Measurements from ENCODE around the gene DNASE2.
A peak's percentile ranks its signal among the peaks of the same experiment; 100 is the strongest.
"Not testable (repeated sequence)": the region's sequence is repeated elsewhere in the genome, so short reads cannot be mapped to it uniquely, and the experiment has no call there.

The DNASE2 gene

DNA sequence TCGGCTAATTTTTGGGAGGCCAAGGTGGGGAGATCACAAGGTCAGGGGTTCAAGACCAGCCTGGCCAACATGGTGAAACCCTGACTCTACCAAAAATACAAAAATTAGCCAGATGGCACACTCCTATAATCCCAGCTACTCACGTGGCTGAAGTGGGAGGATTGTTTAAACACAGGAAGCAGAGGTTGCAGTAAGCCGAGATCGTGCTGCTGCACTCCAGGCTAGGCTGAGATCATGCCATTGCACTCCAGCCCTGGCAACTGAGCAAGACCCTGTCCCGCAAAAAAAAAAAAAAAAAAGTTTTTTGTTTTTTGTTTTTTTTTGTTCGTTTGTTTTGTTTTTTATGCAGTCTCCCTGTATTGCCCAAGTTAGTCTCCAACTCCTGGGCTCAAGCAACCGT, 21.7 kb downstream of the DNASE2 start:
- DNase-seq: no peak

DNA sequence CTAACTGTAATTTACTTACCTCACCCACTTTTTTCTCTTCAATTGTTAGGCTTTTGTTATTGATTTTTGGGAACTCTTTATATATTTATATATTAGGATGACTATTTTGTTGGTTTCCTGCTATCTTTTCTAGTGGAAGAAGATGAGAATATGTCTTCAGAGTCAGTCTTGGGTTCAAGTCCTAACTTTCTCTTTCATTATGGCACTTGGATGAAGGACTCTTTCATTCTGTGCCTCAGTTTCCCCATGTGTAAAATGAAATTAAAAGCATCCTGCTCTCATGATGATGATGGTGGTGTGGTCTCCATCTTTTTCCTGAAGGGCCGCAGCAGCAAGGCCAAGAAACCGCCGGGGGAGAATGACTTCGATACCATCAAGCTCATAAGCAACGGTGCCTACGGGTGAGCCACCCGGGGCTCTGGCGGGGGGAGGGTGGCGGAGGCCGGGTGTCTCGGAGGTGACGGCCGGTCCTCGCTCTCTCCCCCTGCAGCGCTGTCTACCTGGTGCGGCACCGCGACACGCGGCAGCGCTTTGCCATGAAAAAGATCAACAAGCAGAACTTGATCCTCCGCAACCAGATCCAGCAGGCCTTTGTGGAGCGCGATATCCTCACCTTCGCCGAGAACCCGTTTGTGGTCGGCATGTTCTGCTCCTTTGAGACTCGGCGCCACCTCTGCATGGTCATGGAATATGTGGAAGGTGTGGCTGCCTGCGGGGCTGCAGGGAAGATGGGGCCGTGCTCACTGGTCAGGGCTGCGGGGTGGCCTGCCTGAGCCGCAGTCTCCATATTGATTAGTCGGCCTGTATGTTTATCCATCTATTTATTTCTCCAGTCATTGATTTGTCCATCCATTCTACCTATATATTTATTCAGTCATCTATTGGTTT, 23.0 kb downstream of the DNASE2 start:
- no peak for DNase-seq

DNA sequence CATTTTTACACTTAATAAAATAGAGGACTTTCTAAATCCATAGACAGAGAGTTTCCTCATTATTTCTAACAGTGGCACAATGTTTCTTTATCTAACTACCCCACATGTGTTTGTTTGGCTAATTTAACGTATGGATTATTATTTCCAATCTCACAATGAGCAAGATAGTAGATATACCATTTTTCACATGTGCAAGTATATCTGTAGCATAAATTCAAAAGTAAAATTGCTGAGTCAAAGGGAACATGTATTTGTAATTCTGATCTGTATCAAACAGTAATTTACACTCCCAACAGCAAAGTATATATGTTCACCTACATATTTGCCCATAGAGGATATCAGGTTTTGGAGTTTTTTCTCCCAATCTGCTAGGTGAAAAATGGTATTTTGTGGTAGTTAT, 24.6 kb downstream of the DNASE2 start:
- peak; percentile 63 for DNase-seq

DNA sequence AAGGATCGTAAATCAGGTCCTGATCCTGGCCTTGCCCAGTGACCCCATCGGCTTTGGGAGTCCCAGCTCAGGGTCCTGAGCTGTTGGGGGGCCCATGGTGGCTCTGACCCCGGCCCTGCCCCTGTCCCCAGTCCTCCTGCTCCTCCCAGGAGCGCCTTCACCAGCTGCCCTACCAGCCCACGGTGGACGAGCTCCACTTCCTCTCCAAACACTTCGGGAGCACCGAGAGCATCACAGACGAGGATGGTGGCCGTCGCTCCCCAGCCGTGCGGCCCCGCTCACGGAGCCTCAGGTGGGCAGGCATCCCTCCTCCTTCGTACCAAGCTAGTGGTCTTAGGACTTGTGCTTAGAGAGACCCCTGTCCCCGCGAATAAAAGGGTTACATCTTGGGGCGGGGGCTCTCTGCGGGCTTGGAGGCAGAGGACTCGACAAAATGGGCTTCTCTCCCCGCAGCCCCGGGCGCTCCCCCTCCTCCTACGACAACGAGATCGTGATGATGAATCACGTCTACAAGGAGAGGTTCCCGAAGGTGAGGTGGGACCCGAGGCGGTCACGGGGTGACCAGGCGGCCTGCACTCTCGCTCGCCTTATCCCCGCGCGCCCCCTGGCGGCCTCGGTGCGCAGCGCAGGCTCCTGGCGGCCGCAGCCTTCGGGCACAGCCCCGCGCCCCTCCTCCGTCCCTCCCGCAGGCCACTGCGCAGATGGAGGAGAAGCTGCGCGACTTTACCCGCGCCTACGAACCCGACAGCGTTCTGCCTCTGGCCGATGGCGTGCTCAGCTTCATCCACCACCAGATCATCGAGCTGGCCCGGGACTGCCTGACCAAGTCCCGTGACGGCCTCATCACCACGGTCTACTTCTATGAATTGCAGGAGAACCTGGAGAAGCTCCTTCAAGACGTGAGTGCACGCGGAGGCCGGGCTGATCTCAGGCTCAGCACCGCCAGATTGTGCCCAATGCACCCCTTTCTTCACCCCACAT, 33.8 kb downstream of the DNASE2 start:
- peak; percentile 89 for DNase-seq

DNA sequence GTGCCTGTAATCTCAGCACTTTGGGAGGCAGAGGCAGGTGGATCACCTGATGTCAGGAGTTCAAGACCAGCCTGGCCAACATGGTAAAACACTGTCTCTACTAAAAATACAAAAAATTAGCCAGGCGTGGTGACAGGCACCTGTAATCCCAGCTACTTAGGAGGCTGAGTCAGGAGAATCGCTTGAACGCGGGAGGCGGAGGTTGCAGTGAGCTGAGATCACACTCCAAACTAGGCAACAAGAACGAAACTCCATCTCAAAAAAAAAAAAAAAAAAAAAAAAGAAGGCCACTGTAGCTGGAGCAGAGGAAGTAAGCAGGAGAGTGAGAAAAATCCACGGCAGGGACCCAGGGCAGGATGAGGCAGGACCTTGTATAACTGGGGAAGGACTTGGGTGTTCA, 34.6 kb downstream of the DNASE2 start:
- DNase-seq: not testable (repeated sequence)

DNA sequence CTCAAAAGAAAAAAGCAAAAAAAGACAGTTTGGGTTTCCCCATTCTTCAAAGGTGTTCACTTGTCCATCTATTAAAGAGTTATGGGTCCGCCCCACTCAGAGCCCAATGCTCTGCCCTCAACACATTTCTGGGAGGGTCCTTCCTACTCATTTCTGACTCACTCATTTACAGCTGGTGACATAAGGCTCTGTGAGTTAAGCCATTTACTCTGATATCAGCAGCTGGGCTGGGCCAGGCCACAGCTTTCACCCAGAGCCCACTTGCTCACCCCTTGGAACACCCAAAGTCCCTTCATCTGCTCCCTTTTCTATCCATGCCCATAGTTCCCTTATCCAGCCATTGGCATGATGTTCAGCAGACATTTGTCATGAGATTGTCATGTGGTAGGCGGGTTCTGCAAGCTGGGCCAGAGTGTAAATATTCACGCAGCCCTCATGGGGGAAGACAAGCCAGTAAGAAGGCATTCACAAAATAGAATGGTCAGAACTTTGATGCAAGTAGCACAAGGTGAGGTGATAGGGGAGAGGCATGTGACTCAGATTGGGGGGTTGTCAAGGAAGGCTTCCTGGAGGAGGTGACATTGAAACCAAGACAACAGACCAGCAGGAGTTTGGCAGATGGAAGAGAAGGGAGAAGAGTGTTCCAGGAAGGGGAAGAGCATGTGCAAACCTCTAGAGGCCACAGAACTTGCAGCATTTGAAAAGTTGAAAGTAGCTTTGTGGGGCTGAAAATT, 37.1 kb downstream of the DNASE2 start:
- DNase-seq: no peak

DNA sequence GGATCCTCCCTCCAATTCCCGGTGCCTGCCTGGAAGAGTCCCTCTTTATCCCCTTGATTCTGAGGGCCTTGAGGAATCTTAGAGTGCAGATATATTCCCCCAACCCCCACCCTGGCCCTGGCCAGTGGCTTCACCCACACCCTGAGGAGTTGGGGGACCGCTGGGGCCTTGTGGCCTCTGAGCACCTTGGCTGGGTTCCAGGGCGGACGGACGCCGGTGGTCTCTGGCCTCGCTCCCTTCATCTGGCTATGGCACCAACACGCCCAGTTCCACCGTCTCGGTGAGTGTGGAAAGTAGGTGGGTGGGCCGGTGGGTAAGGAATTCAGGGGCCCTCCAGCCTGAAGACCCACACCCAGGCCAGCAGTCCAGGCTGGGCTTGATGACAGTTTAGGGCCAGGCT, 37.9 kb downstream of the DNASE2 start:
- no peak for DNase-seq

DNA sequence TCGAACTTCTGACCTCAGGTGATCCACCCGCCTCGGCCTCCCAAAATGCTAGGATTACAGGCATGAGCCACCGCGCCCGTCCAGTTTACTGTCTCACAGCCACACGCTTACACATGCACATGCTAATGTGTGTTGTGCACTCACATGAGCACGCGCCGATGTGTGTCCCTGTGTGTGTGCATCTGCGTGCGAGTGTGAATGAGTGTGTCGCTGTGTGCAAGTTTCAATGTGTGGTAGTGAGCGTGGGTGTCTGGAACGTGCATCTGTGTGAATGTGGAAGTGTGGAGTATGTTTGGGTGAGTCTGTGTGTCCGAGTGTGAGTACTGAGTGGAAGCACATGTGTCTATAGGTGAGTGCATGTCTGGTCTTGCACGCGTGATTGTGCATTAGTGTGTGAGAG, 38.7 kb downstream of the DNASE2 start:
- no peak for DNase-seq

DNA sequence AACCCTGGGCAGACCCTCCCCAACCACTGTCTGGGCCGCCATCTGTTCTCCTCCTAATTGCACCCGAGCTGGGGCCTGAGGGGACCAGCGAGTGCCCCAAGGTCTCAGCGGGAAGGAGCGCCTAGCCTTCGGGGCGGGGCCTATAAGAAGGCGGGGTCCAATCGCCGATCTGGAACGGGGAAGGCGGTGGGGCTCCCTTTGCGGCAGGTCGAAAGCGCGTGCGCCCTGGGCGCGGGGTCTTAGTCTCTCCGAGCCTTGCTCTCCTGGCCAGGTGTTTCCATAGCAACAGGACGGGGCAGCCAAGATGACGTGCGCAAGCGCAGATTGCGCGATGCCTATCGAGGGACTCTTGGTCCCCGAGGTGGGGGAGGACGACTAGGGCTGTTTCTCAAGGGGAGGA, 40.2 kb downstream of the DNASE2 start:
- peak; percentile 72 for DNase-seq

DNA sequence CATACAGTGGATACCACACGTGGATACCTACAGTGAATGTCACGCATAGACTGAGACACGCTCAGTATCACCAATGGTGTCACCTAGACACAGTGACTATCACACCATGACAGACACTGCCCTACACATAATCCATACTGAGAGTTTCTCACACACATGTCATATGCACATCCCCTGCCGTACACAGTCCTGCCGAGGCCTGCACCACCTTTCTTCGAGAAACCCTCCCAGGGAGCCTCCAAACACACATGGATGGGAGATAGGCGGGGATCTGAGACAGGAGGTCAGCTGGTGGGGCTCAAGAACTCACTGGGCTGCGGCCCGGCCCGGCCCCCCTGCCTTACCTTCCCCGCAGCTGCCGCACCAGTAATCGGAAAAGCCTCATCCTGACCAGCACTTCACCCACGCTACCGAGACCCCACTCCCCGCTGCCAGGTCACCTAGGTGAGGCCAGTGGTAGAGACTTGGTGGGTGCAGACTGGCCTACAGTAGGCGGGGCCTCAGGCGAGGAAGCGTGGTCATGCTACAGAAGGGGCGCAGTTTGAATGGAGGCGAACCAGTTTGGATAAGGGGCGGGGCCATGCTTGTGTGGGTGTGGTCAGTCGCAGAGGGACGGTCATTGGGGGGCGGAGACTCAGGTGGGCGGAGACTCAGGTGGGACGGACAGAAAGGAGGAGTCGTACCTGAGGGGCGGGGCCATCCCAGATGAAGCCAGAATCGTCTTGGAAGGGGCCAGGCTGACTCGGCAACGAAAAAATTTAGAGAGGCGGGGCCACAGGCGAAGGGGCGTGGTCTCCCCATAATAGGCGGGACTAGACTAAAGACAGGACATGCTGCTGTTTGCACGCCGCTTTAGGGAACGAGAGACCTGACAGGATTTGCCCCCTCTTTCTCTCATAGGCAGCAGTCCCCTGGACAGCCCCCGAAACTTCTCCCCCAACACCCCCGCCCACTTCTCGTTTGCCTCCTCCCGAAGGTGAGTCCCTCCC, 40.9 kb downstream of the DNASE2 start:
- DNase-seq: peak; percentile 93

DNA sequence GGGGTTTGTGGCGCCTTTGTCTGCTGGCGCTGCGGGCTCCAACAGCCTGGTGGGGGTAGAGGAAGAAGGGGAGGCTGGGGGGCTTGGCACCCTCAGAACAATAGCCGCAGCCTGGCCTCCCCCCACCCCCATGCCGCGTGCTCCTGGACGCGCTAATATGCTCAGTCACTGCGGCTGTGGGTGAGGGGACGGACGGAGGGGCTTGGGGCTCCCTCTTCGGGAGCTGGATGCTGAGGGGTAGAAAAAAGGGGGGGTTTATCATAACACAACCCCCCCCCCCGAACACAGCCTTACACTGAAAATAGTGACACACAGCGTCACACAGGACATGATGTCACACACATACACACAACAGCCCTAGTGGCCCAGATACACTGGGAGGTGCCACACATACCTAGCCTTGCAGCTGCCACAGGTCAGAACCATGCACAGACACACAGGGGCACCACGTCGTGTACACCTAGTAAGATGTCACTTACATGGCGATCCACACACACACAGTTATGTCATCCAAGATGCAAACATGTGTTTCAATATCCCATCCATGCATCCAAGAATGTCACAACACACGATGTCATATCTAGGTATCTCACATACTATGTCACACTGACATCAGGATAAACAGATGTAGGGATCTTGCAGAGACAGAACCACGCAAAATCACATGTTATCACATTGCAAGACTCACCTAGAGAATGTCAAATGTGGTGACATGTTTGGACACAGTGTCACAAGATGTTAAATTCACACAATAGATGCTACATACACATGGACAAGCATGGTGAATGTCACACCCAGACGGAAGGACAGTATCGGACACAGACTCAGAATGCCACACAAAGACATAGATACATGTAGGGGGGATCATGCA, 42.1 kb downstream of the DNASE2 start:
- peak; percentile 45 for DNase-seq

DNA sequence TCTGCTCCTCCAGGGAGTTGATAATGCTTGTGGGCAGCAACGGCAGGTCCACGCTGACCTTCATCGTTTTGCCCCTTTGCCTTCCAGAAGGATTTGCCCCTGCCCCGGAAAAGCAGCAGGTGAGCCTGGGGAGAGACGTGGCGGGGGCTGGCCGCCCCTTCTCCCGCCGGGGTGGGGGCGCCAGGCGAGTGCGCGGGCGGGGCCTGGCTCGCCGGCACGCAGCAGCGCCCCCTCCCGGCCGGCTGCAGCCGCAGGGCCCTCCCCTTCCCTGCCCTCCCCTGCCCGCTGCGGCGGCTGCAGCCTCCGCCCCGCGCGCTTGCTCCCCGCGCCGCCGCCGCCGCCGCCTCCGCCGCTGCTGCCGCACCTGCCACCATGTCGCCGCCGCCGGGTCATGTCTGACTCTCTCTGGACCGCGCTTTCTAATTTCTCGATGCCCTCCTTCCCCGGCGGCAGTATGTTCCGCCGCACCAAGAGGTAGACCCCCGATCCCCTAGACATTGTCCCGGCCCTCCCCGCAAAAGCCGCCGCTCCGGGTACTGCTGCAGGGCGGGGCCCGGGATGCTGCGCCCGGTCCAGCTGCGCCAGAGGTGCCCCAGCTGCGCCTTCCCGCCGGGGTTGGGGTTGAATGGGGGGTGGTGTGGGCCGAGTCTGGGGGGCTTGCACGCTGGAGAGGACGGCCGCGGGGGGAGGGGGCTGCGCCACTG, 42.9 kb downstream of the DNASE2 start, which contains the start of gene MAST1:
MAST1 (plus strand) TSS at position 334 of the 704 bp plus-strand sequence; CDS start at position 392, 58 bp downstream.
- DNase-seq: peak; percentile 79

DNA sequence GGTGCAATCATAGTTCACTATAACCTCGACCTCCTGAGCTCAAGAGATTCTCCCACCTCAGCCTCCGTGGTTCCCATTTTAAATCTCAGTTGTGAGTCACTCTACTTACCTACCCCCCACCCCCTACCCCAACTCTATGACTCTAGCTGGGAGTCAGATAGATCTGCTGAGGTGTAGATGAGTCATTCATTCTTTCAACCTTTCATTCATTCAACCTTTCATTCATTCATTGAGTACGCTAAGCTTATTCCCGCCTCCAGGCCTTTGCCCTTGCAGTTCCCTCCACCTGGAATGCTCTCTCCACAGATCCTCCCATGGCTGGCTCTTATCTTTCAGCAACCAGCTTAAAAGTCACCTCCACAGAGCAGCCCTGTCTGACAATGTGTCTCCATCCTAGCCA, 44.0 kb downstream of the DNASE2 start:
- no peak for DNase-seq

DNA sequence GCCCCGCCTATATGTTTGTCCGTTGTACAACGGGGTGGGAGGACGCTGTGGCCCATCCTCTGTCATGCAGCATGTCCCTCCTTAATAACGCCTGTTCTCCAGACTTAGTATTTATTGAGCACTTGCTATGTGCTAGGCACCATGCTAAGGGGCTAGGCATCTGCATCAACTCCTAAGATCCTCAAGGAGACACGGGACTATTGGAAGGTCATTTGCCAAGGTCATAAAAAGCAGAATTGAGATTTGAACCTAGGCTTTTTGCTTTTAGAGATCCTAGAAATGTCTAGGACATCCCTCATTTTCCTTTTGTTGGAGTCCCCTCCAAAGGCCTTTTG, 44.8 kb downstream of the DNASE2 start:
- no peak for DNase-seq

DNA sequence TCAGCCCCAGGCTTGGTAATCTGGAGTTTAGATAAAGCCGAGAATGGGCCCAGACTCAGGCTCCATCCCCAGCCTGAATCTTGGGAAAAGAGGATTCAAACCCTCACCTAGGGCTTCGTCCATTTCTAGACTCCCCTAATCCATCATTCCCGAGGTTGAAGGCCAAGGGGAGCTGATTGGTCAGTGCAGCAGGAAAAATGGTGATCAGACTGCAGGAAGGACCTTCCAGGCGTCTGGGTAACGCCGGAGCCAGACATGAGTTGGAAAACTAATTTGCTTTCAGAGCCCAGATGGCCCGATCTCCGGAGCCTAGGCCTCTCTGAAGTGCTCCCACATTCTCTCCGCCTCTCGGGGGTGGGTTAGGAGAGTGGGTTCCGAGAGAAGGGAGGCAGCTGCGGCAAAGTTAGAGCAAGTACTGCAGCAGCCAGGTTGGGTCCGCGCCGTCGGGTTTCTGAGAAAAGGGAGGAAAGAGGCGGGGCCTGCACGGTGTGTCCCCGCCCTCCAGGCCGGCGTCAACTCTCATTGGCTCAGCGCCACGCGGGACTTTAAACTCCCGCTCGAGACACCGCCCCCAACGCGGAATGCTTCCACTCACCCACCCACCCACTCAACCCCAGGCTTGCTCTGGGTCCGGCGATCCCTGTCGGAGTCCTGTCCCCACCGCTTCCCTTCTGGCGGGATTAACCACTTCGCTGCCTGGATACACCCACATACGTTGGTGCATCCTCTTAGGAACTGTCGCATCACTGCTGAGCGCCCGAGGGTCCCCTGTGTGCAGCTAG, 46.1 kb downstream of the DNASE2 start:
- DNase-seq: peak; percentile 61

DNA sequence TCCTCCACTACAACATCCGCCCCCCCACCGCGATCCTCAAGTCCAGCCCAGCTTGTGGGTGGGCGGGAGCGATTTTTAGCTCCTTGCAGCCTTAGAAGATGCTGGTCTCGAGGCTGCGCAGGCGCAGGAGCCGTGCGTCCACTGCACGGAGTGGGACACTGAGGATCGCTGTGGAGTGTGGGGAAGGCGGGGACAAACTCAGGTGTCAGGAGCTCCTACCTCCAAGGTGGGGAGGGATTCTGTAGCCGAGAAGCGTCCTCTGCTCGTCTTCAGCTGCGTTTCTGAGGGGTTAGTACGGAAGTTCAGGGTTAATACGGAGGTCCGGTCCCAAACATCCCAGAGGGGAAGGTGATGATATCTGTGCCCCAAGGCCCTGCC, 46.7 kb downstream of the DNASE2 start, which contains the start of gene RTBDN:
RTBDN (minus strand) TSS at position 14 of the 378 bp plus-strand sequence. CDS start 4,600 bp downstream, outside the sequence.
- no peak for DNase-seq

DNA sequence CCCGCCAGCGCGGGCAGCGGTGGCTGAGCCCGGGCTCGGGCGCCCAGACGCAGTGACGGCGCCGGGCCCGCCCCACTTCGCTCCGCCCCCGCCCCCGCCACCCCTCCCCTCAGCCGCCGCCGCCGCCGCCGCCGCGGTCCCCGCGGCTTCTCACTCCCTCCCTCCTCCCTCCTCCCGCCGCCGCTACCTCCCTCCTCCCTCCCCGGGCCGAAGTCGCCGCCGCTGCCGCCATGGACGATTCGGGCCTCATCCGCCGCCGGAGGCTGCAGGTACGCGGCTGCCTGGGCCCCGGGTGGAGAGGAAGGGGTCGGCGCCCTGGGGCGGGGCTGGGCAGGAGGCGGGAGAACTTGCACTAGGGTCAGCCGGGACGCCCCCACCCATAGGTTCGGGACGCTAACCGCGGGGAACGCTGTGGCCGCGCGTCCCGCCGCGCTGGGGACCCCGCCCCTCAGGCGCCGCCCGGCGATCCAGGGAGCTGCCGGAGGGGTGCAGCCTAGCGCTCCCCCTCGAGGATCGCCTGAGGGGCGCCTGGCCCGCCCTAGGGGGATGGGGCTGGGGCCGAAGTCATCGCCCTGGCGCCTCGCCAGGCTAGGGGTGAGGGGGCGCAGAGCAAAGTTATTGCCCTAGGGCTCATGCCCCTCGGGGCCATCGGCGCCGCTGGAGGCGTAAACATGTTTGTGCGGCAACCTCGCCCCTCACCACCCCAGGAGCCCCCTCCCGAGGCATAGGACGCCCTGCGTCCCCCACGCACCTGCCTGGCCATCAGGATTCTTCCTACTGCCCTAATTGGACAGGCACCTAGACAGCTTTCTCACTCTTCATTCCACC, 47.3 kb downstream of the DNASE2 start:
- peak; percentile 58 for DNase-seq

DNA sequence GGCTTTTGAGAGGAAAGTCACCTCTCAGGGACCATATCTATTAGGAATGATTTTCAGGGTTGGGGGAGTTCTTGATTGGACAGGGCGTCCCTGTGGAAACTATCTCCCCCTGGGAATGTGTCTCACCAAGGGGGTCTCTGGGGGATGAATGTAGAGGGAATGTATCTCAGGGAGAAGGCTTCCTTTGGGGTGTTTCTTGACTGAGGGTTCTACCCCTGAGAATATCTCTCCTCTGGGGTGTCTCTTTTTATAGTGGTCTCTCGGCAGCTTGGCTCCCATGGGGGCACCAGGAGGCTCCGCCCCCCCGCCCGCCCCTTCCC, 47.9 kb downstream of the DNASE2 start:
- DNase-seq: no peak

Measured in hematopoietic multipotent progenitor cell treated with erythropoietin and hydrocortisone succinate and interleukin-3 and kit ligand, for 4 days (in vitro differentiated cells).